ENCODE data around the gene CDV3.

GRCh38 chr3:133593243-133593642 lies 19.8 kb downstream of the CDV3 start:
- TF ChIP-seq, protein P1, sequence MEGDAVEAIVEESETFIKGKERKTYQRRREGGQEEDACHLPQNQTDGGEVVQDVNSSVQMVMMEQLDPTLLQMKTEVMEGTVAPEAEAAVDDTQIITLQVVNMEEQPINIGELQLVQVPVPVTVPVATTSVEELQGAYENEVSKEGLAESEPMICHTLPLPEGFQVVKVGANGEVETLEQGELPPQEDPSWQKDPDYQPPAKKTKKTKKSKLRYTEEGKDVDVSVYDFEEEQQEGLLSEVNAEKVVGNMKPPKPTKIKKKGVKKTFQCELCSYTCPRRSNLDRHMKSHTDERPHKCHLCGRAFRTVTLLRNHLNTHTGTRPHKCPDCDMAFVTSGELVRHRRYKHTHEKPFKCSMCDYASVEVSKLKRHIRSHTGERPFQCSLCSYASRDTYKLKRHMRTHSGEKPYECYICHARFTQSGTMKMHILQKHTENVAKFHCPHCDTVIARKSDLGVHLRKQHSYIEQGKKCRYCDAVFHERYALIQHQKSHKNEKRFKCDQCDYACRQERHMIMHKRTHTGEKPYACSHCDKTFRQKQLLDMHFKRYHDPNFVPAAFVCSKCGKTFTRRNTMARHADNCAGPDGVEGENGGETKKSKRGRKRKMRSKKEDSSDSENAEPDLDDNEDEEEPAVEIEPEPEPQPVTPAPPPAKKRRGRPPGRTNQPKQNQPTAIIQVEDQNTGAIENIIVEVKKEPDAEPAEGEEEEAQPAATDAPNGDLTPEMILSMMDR (IDR thresholded peaks at IDR 0.05) = no peak
- no peak for TF ChIP-seq ZFX (IDR thresholded peaks at IDR 0.05; ENCODE audit: borderline replicate concordance)
